Measurements from ENCODE around the gene RUNX2. TPM values are rescaled to one million over a fixed set of nuclear protein-coding genes. Genes with fewer than 3 reads are reported as not detected.
A peak's percentile ranks its signal among the peaks of the same experiment; 100 is the strongest.
"Not testable (repeated sequence)": the region's sequence is repeated elsewhere in the genome, so short reads cannot be mapped to it uniquely, and the experiment has no call there.

The RUNX2 gene
- 3.7 TPM for total RNA-seq
- long read RNA-seq, partial matches to known transcripts = 0 of 6 reads
- long read RNA-seq, other reads (novel, unspliced or antisense) = 6 of 6 reads

DNA sequence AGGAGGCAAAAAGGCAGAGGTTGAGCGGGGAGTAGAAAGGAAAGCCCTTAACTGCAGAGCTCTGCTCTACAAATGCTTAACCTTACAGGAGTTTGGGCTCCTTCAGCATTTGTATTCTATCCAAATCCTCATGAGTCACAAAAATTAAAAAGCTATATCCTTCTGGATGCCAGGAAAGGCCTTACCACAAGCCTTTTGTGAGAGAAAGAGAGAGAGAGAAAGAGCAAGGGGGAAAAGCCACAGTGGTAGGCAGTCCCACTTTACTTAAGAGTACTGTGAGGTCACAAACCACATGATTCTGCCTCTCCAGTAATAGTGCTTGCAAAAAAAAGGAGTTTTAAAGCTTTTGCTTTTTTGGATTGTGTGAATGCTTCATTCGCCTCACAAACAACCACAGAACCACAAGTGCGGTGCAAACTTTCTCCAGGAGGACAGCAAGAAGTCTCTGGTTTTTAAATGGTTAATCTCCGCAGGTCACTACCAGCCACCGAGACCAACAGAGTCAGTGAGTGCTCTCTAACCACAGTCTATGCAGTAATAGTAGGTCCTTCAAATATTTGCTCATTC lies at the start of gene RUNX2:
Gene RUNX2, plus strand, starts transcription at position 375 of the 567 bp plus-strand sequence. CDS start 397 bp downstream, outside the sequence.
- peak within 1 kb of the TSS; percentile 44 for H3K27ac ChIP-seq
- H3K36me3 ChIP-seq = no peaks in the 10 kb centered on the region
- H3K27me3 ChIP-seq (ENCODE audit: low read depth) = no peaks in the 10 kb centered on the region
- no peaks in the 10 kb centered on the region for H3K9me3 ChIP-seq
- TF ChIP-seq, protein P1, sequence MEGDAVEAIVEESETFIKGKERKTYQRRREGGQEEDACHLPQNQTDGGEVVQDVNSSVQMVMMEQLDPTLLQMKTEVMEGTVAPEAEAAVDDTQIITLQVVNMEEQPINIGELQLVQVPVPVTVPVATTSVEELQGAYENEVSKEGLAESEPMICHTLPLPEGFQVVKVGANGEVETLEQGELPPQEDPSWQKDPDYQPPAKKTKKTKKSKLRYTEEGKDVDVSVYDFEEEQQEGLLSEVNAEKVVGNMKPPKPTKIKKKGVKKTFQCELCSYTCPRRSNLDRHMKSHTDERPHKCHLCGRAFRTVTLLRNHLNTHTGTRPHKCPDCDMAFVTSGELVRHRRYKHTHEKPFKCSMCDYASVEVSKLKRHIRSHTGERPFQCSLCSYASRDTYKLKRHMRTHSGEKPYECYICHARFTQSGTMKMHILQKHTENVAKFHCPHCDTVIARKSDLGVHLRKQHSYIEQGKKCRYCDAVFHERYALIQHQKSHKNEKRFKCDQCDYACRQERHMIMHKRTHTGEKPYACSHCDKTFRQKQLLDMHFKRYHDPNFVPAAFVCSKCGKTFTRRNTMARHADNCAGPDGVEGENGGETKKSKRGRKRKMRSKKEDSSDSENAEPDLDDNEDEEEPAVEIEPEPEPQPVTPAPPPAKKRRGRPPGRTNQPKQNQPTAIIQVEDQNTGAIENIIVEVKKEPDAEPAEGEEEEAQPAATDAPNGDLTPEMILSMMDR (IDR thresholded peaks at IDR 0.05) = no peak
- intact Hi-C loops (cut with DNase I) = no loop called here
- no peaks in the 10 kb centered on the region for H3K4me1 ChIP-seq
- H3K4me3 ChIP-seq = peak within 1 kb of the TSS; percentile 37
- ATAC-seq (peak; percentile 90 to 92), DNase-seq (no peak)

DNA sequence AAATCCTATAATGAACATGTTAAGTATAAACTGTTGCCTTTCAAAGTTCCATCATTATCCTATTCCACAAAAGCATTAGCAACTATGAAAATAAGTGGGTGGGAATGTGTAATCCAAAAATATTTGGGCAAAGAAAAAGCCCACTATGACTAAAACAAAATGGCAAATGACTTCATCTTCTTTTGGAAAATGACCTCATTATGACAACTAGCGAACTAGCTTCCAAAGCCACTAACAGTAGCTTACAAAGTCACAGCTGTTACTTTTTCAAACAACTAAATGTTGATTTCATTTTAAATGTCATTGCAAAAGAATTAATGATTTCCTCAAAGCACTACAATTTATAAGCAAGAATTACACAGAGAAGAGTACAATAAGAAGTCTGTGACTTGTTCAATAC lies 49.8 kb upstream of the RUNX2 start:
- H3K9me3 ChIP-seq = no peaks in the 10 kb centered on the region
- H3K27ac ChIP-seq = no peak overlapping the region
- no peak for DNase-seq
- H3K4me1 ChIP-seq = no peaks in the 10 kb centered on the region
- no peak overlapping the region for H3K4me3 ChIP-seq
- H3K27me3 ChIP-seq (ENCODE audit: low read depth) = no peaks in the 10 kb centered on the region
- no peaks in the 10 kb centered on the region for H3K36me3 ChIP-seq
- intact Hi-C loops (cut with DNase I) = no loop called here
- no peak for ATAC-seq
- TF ChIP-seq, protein P1 (IDR thresholded peaks at IDR 0.05) = no peak

DNA sequence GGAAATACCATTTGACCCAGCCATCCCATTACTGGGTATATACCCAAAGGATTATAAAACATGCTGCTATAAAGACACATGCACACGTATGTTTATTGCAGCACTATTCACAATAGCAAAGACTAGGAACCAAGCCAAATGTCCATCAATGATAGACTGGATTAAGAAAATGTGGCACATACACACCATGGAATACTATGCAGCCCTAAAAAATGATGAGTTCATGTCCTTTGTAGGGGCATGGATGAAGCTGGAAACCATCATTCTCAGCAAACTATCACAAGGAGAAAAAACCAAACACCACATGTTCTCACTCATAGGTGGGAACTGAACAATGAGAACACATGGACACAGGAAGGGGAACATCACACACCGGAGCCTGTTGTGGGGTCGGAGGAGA lies 41.4 kb upstream of the RUNX2 start:
- H3K27me3 ChIP-seq (ENCODE audit: low read depth); H3K4me1 ChIP-seq; H3K27ac ChIP-seq; H3K9me3 ChIP-seq; ATAC-seq; DNase-seq; H3K36me3 ChIP-seq; H3K4me3 ChIP-seq; intact Hi-C loops (cut with DNase I): not testable (repeated sequence)

DNA sequence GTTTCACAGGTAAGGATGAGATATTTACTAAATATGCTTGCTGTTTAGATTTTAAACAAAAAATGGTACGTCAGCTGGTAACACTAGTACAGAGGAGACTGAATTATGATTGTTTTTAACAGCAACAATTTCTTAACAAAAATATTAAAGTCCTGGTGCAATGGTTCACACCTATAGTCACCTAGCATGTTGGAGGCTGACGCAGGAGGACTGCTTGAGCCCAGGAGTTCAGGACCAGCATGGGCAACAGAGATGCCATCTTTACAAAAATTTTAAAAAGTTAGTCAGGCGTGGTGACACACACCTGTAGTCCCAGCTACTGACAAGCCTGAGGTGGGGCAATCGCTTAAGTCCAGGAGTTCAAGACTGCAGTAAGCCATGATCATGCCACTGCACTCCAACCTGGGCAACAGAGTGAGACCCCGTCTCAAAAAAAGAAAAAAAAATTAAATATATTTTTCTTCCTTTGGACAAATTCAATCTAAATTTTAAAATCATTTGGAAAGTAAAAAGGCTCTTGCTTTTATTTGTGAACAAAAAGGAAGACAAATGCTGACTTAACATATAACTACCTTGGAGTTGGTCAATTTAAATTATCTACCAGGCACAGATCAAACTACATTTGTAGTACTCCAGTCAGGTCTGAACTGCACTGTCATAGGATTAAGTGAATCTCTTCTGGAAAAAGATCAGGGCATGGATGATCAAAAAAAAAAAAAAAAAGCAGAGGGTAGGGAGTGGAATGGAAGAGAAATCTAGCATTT lies 38.2 kb upstream of the RUNX2 start:
- Histone ChIP-seq H3K4me3 (no peak overlapping the region), H3K27me3 (ENCODE audit: low read depth) (no peaks in the 10 kb centered on the region), H3K36me3 (no peaks in the 10 kb centered on the region), H3K4me1 (no peaks in the 10 kb centered on the region), H3K9me3 (no peaks in the 10 kb centered on the region), H3K27ac (no peak overlapping the region)
- intact Hi-C loops (cut with DNase I) = no loop called here
- TF ChIP-seq, protein P1 (IDR thresholded peaks at IDR 0.05) = no peak
- ATAC-seq = no peak
- DNase-seq = no peak

DNA sequence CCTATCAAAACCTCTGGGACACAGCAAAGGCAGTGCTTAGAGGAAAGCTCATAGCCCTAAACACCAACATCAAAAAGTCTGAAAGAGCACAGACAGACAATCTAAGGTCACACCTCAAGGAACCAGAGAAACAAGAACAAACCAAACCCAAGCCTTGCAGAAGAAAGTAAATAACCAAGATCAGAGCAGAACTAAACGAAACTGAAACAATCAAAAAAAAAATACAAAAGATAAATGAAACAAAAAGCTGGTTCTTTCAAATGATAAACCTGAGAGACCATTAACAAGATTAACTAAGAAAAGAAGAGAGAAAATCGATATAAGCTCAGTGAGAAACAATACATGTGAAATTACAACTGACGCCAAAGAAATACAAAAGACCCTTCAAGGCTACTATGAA lies 34.8 kb upstream of the RUNX2 start:
- ATAC-seq = no peak
- intact Hi-C loops (cut with DNase I) = no loop called here

DNA sequence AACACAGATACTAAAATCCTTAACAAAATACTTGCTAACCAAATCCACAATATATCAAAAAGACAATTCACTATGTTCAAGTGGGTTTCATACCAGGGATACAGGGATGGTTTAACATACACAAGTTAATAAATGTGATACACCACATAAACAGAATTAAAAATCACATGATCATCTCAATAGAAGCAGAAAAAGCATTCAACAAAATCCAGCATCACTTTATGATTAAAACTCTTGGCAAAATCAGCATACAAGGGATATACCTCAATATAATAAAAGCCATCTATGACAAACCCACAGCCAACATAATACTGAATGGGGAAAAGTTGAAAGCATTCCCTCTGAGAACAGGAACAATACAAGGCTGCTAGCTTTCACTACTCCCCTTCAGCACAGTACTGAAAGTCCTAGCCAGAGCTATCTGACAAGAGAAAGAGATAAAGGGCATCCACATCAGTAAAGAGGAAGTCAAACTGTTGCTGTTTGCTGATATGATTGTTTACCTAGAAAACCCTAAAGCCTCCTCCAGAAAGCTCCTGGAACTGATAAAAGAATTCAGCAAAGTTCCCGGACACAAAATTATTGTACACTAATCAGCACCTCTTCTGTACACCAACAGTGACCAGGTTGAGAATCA lies 33.9 kb upstream of the RUNX2 start:
- H3K36me3 ChIP-seq; DNase-seq; H3K4me1 ChIP-seq; H3K27me3 ChIP-seq (ENCODE audit: low read depth); ATAC-seq; H3K4me3 ChIP-seq; H3K27ac ChIP-seq; H3K9me3 ChIP-seq; intact Hi-C loops (cut with DNase I): not testable (repeated sequence)

More for the DNA sequence above, 34.8 kb upstream of the RUNX2 start:
- H3K4me3 ChIP-seq = no peak overlapping the region
- DNase-seq = no peak
- H3K9me3 ChIP-seq = no peaks in the 10 kb centered on the region
- no peak overlapping the region for H3K27ac ChIP-seq
- no peaks in the 10 kb centered on the region for H3K4me1 ChIP-seq
- no peaks in the 10 kb centered on the region for H3K27me3 ChIP-seq (ENCODE audit: low read depth)
- no peaks in the 10 kb centered on the region for H3K36me3 ChIP-seq
- TF ChIP-seq, protein P1 (IDR thresholded peaks at IDR 0.05) = no peak

All from lower lobe of right lung (tissue), 2 donors.